Hepatocyte (in vitro differentiated cells): Measurements from ENCODE around the gene NDUFA8.

Source experiments
- EZH2phosphoT487 ChIP-seq: fragments of 200-600 bp; sonication (generic); IDR thresholded peaks from one replicate; pipeline ENCODE4 v1.6.1; 2018; ENCODE audit warnings: antibody characterized with exemption, mild to moderate bottlenecking, low read depth, moderate library complexity; ENCODE audit not compliant: unreplicated experiment, severe bottlenecking
- TF ChIP-seq, protein P1 (sequence below): fragments of 200-600 bp; sonication (generic); IDR thresholded peaks from 2 replicates; pipeline ENCODE4 v1.5.1; 2016; ENCODE audit warnings: antibody characterized with exemption, mild to moderate bottlenecking; ENCODE audit not compliant: poor library complexity

DNA sequence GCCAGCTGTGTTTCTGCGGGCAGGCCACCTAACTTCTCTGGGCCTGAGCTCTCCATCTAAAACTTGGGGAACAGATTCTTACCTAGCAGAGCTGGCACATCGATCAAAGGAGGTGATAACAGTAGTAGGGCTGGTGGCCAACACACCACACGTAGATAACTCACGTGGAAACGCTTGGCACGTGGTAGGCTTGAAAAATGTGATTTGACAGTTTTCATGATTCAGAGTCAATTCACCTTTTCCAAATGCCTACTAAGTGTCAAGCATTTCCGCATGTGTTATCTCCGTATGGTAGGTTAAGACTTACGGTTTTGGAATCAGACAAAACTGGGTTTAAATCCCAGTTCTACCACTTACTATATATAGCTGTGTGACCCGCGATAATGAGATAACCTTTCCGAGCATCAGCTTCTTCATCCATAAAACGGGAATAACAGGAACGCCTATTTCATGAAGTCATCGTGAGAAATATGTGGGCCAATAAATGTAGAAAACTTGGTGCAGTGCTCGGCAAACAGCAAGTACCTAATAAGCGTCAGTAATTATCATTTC lies 25.5 kb downstream of the NDUFA8 start:
- TF ChIP-seq, protein P1, sequence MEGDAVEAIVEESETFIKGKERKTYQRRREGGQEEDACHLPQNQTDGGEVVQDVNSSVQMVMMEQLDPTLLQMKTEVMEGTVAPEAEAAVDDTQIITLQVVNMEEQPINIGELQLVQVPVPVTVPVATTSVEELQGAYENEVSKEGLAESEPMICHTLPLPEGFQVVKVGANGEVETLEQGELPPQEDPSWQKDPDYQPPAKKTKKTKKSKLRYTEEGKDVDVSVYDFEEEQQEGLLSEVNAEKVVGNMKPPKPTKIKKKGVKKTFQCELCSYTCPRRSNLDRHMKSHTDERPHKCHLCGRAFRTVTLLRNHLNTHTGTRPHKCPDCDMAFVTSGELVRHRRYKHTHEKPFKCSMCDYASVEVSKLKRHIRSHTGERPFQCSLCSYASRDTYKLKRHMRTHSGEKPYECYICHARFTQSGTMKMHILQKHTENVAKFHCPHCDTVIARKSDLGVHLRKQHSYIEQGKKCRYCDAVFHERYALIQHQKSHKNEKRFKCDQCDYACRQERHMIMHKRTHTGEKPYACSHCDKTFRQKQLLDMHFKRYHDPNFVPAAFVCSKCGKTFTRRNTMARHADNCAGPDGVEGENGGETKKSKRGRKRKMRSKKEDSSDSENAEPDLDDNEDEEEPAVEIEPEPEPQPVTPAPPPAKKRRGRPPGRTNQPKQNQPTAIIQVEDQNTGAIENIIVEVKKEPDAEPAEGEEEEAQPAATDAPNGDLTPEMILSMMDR: no peak
- no peak for TF ChIP-seq EZH2phosphoT487
